ENCODE measurements around the gene FXYD1. TPM values are rescaled to one million over a fixed set of nuclear protein-coding genes. Genes with fewer than 3 reads are reported as not detected.

Gene FXYD1
- total and polyA plus RNA-seq, 2 donors (not counting 3 experiments of a cell fraction or from before 2014, with no cell fraction given): not detected

DNA sequence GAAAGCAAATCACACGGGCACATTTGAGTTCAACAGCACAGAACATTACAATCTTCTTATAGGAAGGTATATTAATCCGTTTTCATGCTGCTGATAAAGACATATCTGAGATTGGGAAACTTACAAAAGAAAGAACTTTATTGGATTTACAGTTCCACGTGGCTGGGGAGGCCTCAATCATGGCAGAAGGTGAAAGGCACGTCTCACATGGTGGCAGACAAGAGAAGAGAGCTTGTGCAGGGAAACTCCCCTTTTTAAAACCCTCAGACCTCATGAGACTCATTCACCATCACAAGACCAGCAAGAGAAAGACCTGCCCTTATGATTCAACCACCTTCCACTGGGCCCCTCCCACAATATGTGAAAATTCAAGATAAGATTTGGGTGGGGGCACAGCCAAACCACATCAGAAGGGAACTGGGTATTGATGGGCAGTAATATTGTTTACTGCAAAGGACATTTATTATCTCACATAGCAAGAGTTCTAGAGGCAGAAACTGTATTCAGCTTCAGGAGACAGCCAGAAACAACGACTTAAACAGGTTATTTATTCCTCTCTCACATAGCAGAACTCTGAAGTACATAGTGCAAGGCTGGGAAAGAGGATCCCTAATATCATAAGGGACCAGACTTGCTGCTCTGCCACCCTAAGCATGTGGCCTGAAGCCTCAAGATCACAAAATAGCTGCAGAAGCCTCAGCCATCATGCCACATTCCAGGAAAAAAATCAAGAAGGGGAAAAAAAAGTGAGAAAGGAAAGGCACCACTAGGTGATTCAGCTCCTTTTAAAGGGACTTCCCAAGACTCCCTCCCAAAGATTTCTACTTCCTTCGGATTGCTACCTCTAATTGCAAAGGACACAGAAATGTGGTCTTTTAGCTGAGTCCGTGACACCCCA lies 39.0 kb downstream of the FXYD1 start:
- no peaks in the 10 kb centered on the region for H3K9me3 ChIP-seq (replicated peaks; ENCODE audit: control insufficient read depth, insufficient read depth, low read length)
- peaks cover 0 to 2% of the 10 kb centered on the region in 2 experiments for H3K27me3 ChIP-seq (ENCODE audit: control insufficient read depth in 2 of 2, insufficient read depth in 2 of 2, low read length in 2 of 2)
- no peak overlapping the region for H3K4me3 ChIP-seq (replicated peaks in 1 of 3; ENCODE audit: insufficient read depth in 1 of 3, low read depth in 1 of 3, low read length in 3 of 3)
- no peaks in the 10 kb centered on the region for H3K79me2 ChIP-seq (ENCODE audit: control insufficient read depth, insufficient read depth, low read length)
- no peaks in the 10 kb centered on the region for H4K20me1 ChIP-seq (replicated peaks; ENCODE audit: control insufficient read depth, extremely low read depth, insufficient read depth, low read length)
- no peak overlapping the region for H3K27ac ChIP-seq (ENCODE audit: insufficient read depth, low read depth, low read length)
- BruUV-seq (replicated peaks): no TSS peak
- no peaks in the 10 kb centered on the region for H3K36me3 ChIP-seq (ENCODE audit: control insufficient read depth in 2 of 2, extremely low read depth in 1 of 2, insufficient read depth in 2 of 2, low read length in 2 of 2)
- FAIRE-seq (no peak), DNase-seq (ENCODE audit: low read depth, low spot score) (no peak)
- TF ChIP-seq EZH2 (IDR thresholded peaks at IDR 0.05; ENCODE audit: borderline replicate concordance, low read depth, low read length, severe bottlenecking): no peak
- no peak for TF ChIP-seq JUN (IDR thresholded peaks at IDR 0.05; ENCODE audit: borderline replicate concordance, insufficient read depth, insufficient read length, low read depth)
- TF ChIP-seq POLR2A (IDR thresholded peaks at IDR 0.05; ENCODE audit: low read depth, low read length): no peak
- no peak for TF ChIP-seq FOS (IDR thresholded peaks at IDR 0.05; ENCODE audit: borderline replicate concordance, insufficient read depth, low read length)
- no peak for TF ChIP-seq GATA2 (IDR thresholded peaks at IDR 0.05; ENCODE audit: insufficient read depth, insufficient read length, low read depth, low read length)
- dilution Hi-C loops (cut with MboI; ENCODE audit: extremely low pct_ligation_motif_present, low sequenced_read_pairs) (no loop called here), intact Hi-C loops (cut with micrococcal nuclease) (no loop called here)
- ChIA-PET CTCF (no interaction called here), POLR2A (no interaction called here)
- no peaks in the 10 kb centered on the region for H3K9me1 ChIP-seq (replicated peaks; ENCODE audit: control insufficient read depth, extremely low read depth, insufficient read depth, low read length)
- H2AFZ ChIP-seq (ENCODE audit: low read depth, low read length): no peak overlapping the region
- no peaks in the 10 kb centered on the region for H3K4me1 ChIP-seq (ENCODE audit: control insufficient read depth, extremely low read depth, insufficient read depth, low read length)
- H3K4me2 ChIP-seq (ENCODE audit: insufficient read depth, low read length): no peak overlapping the region
- H3K9ac ChIP-seq (replicated peaks; ENCODE audit: extremely low read depth, insufficient read depth, low read length): no peak overlapping the region

DNA sequence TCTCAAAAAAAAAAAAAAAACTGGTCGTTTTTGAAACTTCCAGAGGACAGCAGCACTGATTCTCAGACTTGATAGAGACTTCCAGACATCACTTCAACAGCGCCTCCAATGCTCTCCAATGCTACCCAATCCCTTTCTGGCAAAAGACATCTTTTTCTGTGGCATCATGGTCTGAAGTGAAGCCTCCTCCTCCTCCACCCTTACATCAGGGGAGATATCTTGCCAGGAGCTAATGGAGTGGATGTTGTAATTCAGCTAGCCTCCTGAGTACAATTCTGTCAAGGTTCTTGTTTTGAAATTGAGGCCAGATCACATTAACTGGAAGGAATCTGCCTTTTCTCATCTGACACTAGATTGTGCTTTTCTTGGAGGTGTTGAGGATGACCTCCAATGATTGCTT lies 40.1 kb downstream of the FXYD1 start:
- intact Hi-C loops (cut with micrococcal nuclease) (no loop called here), dilution Hi-C loops (cut with MboI; ENCODE audit: extremely low pct_ligation_motif_present, low sequenced_read_pairs) (no loop called here)
- ChIA-PET CTCF (interaction anchor here (1.5 kb wide), 1 partner anchor 12 kb away, joined by 3 read pairs; no protein-coding TSS in a partner anchor), POLR2A (no interaction called here)
- H4K20me1 ChIP-seq (replicated peaks; ENCODE audit: control insufficient read depth, extremely low read depth, insufficient read depth, low read length): no peaks in the 10 kb centered on the region
- H3K9ac ChIP-seq (replicated peaks; ENCODE audit: extremely low read depth, insufficient read depth, low read length): no peak overlapping the region
- H3K27ac ChIP-seq (ENCODE audit: insufficient read depth, low read depth, low read length): no peak overlapping the region
- no peaks in the 10 kb centered on the region for H3K9me3 ChIP-seq (replicated peaks; ENCODE audit: control insufficient read depth, insufficient read depth, low read length)
- no peaks in the 10 kb centered on the region for H3K79me2 ChIP-seq (ENCODE audit: control insufficient read depth, insufficient read depth, low read length)
- TF ChIP-seq GATA2 (IDR thresholded peaks at IDR 0.05; ENCODE audit: insufficient read depth, insufficient read length, low read depth, low read length) (no peak), EZH2 (IDR thresholded peaks at IDR 0.05; ENCODE audit: borderline replicate concordance, low read depth, low read length, severe bottlenecking) (no peak), POLR2AphosphoS5 (IDR thresholded peaks at IDR 0.05; ENCODE audit: insufficient read depth, low read depth, low read length) (no peak), POLR2A (IDR thresholded peaks at IDR 0.05; ENCODE audit: low read depth, low read length) (no peak), FOS (IDR thresholded peaks at IDR 0.05; ENCODE audit: borderline replicate concordance, insufficient read depth, low read length) (no peak), MYC (IDR thresholded peaks at IDR 0.05; ENCODE audit: low read depth, low read length) (no peak), JUN (IDR thresholded peaks at IDR 0.05; ENCODE audit: borderline replicate concordance, insufficient read depth, insufficient read length, low read depth) (no peak)
- TF ChIP-seq, protein P1, sequence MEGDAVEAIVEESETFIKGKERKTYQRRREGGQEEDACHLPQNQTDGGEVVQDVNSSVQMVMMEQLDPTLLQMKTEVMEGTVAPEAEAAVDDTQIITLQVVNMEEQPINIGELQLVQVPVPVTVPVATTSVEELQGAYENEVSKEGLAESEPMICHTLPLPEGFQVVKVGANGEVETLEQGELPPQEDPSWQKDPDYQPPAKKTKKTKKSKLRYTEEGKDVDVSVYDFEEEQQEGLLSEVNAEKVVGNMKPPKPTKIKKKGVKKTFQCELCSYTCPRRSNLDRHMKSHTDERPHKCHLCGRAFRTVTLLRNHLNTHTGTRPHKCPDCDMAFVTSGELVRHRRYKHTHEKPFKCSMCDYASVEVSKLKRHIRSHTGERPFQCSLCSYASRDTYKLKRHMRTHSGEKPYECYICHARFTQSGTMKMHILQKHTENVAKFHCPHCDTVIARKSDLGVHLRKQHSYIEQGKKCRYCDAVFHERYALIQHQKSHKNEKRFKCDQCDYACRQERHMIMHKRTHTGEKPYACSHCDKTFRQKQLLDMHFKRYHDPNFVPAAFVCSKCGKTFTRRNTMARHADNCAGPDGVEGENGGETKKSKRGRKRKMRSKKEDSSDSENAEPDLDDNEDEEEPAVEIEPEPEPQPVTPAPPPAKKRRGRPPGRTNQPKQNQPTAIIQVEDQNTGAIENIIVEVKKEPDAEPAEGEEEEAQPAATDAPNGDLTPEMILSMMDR (IDR thresholded peaks at IDR 0.05; ENCODE audit: extremely low read depth in 1 of 2, insufficient read depth in 1 of 2, low read depth in 1 of 2, low read length in 2 of 2): no peak
- TF ChIP-seq, protein P2, sequence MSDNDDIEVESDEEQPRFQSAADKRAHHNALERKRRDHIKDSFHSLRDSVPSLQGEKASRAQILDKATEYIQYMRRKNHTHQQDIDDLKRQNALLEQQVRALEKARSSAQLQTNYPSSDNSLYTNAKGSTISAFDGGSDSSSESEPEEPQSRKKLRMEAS (IDR thresholded peaks at IDR 0.05; ENCODE audit: insufficient read depth, insufficient read length): no peak
- no TSS peak for BruUV-seq (replicated peaks)
- DNase-seq (ENCODE audit: low read depth, low spot score) (no peak), FAIRE-seq (no peak)
- H3K4me2 ChIP-seq (ENCODE audit: insufficient read depth, low read length): no peak overlapping the region
- no peak overlapping the region for H2AFZ ChIP-seq (ENCODE audit: low read depth, low read length)
- H3K27me3 ChIP-seq (ENCODE audit: control insufficient read depth in 2 of 2, insufficient read depth in 2 of 2, low read length in 2 of 2): peaks cover 0 to 4% of the 10 kb centered on the region in 2 experiments
- no peak overlapping the region for H3K4me3 ChIP-seq (replicated peaks in 1 of 3; ENCODE audit: insufficient read depth in 1 of 3, low read depth in 1 of 3, low read length in 3 of 3)
- H3K9me1 ChIP-seq (replicated peaks; ENCODE audit: control insufficient read depth, extremely low read depth, insufficient read depth, low read length): no peaks in the 10 kb centered on the region
- H3K36me3 ChIP-seq (ENCODE audit: control insufficient read depth in 2 of 2, extremely low read depth in 1 of 2, insufficient read depth in 2 of 2, low read length in 2 of 2): no peaks in the 10 kb centered on the region
- H3K4me1 ChIP-seq (ENCODE audit: control insufficient read depth, extremely low read depth, insufficient read depth, low read length): no peaks in the 10 kb centered on the region
